GM18858 (cell line): ENCODE measurements around the gene BZW2.

Experiments used
- ATAC-seq: cut with Tn5 transposase; IDR thresholded peaks from one replicate; pipeline ENCODE4 v1.9.1; 2021; ENCODE audit not compliant: unreplicated experiment

BZW2 gene

GRCh38 chr7:16712916-16713315 lies 66.9 kb downstream of the BZW2 start:
- no peak for ATAC-seq

GRCh38 chr7:16715928-16716327 lies 69.9 kb downstream of the BZW2 start:
- no peak for ATAC-seq

DNA sequence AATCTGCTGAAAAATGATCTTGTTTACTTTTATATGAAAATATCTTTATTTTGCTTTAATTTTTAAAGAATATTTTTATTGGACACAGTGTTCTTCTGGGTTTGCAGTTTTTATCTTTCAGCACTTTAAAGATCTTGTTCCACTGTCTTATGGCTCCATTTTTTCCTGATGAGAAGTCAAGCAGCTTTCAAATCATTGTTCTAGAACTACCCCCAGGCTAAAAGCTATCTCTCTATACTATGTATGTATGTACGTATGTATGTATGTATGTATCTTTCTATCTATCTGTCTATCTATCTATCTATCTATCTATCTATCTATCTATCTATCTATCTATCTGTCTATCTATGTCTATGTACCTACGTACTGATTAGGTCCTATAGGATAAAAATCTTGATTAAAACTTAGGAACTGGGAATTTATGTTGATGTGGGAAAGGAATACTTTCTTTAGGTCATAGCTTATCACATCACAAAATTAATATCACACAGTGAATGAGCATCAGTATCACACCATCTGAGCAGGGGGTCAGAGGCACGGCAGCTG lies 72.2 kb downstream of the BZW2 start:
- no peak for ATAC-seq

- ATAC-seq: no peak
Measured at GRCh38 chr7:16719699-16720098, 73.7 kb downstream of the BZW2 start.

- no peak for ATAC-seq
Measured at GRCh38 chr7:16721541-16721940, 75.6 kb downstream of the BZW2 start.

- ATAC-seq: no peak
Measured at GRCh38 chr7:16724344-16724743, 78.4 kb downstream of the BZW2 start.

- no peak for ATAC-seq
Measured at GRCh38 chr7:16726189-16726588, 80.2 kb downstream of the BZW2 start.

DNA sequence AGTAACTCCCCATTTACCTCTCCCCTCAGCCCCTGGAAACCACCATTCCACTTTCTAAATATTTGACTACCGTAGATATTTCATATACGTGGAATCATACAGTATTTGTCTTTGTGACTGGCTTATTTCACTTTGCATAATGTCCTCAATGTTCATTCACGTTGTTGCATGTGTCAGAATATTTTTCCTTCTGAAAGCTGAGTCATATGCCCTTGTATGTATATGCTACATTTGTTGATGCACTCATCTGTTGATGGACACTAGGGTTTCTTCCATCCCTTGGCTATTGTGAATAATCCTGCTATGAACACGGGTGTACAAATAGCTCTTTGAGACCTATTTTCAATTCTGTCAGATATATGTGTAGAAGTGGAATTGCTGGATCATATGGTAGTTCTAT lies 81.8 kb downstream of the BZW2 start:
- ATAC-seq: no peak

- ATAC-seq: no peak
Measured at GRCh38 chr7:16728811-16729210, 82.8 kb downstream of the BZW2 start.

GRCh38 chr7:16729541-16729940 lies 83.6 kb downstream of the BZW2 start:
- ATAC-seq: no peak

- ATAC-seq: no peak
Measured at GRCh38 chr7:16730937-16731336, 85.0 kb downstream of the BZW2 start.

- no peak for ATAC-seq
Measured at GRCh38 chr7:16732828-16733227, 86.8 kb downstream of the BZW2 start.

GRCh38 chr7:16734148-16734726 lies 88.3 kb downstream of the BZW2 start:
- no peak for ATAC-seq

- ATAC-seq: no peak
Measured at GRCh38 chr7:16735020-16735419, 89.0 kb downstream of the BZW2 start.

DNA sequence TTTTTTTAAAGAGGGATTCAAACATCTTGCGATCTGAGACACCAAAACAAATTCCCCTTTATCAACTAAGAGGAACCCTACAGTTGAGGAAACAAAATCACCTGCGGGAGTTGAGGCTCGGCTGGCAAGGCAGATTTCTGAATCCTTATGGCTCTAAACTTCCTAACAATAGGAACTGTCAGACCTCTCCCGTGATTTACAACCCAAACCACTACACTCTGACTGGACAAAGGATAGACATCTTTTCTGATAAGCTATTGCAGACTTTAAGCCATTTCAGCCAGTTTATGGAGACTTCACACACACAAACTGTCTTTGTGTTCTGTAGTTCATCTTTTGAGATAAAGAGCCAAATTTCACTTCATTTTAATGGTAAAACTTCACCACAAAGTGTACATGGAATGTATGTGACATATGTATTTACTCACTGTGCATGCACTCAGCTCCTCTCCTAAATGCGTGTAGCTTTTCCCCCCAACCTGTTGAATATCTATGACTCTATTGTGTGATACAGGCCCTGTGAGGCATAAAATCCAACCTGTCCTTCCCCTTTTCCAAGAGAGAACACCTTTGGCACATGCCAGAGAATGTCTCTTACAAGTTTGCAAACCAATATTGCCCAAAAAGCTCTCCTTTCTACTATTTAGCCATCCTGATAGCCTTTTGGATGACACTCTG lies 92.2 kb downstream of the BZW2 start:
- ATAC-seq: no peak

DNA sequence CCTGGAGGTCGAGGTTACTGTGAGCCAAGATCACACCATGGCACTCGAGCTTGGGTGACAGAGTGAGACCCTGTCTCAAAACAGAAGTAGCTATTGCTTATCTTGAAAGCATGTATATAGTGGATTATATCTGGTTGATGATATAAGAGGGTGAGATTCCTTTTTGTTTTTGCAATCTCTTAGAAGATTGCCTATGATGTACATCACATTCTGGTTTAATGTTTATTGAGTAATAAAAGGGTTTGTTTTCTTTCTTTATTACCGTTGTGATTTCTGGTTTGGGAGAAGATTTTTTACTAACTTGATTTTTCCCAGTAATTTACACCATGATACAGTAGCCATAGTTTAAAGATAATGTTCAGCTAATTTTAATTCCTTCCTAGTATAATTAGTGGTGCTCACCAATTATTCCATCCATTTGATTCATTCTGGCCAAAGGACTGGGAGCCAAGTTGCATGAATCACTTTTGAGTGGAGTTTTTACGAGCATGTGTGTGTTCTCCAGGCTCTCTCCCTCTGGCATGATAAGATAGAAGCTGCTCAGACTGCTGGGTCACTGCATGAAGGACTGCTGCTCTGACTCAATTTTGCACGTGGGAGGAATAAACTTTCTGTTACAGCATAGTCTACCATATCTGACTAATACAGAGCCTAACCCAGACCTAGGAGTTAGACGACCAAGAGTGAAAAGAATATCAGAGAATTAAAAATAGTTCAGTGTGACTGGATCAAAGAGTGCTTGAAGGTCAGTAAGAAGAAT lies 94.1 kb downstream of the BZW2 start:
- ATAC-seq: no peak

DNA sequence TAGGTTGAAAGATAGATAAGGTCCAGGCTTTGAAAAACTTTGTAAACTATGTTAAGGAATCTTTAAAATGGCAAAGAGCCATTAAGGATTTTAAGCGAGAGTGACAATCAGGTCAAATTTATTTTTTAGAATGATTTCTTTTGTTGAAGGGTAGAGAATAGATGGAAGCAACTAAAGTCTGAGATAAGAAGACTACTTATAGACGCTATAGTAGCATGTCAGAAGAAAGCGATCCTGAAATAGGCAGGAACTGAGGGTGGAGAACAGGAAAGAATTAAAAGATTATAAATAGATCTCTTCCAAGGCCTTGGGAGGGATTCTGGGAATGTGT lies 94.6 kb downstream of the BZW2 start:
- no peak for ATAC-seq

- no peak for ATAC-seq
Measured at GRCh38 chr7:16740996-16741395, 95.0 kb downstream of the BZW2 start.

GRCh38 chr7:16741676-16742075 lies 95.7 kb downstream of the BZW2 start:
- ATAC-seq: no peak

DNA sequence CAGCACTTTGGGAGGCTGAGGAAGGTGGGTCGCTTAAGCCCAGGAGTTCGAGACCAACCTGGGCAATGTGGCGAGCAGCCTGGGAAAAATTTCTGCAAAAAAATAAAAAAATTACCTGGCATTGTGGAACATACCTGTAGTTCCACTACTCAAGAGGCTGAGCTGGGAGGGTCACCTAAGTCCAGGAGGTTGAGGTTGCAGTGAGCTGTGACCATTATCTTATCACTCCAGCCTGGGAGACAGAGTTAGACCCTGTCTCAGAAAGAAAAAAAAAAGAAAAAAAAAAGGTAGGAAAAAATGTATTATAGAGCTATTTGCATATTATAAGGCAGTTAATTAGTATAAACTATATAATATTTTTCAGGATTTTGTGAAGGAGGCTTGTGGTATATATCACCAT lies 96.6 kb downstream of the BZW2 start:
- ATAC-seq: no peak

GRCh38 chr7:16743236-16743635 lies 97.3 kb downstream of the BZW2 start:
- no peak for ATAC-seq
